Vagina (tissue), 2 donors: Measurements from ENCODE around the gene DHFR.

Experiments used
- POLR2A ChIP-seq, 2 donors: fragments of 450-650 bp; IDR thresholded peaks; one replicate each; pipeline ENCODE4 v1.6.1; 2017; ENCODE audit warnings: antibody characterized with exemption in 2 of 2, mild to moderate bottlenecking in 2 of 2, moderate library complexity in 2 of 2
- POLR2AphosphoS5 ChIP-seq, 2 donors: sonication (generic); formaldehyde crosslinking; IDR thresholded peaks; one replicate each; pipeline ENCODE4 v1.9.0; 2017; ENCODE audit warnings: antibody characterized with exemption in 2 of 2, mild to moderate bottlenecking in 2 of 2, low read depth in 1 of 2; ENCODE audit not compliant: insufficient read depth in 1 of 2
- TF ChIP-seq, protein P1 (sequence below), 3 experiments: fragments of 450-650 bp in 2 of 3; fragments of 200-600 bp in 1 of 3; sonication (generic) in 1 of 3; IDR thresholded peaks; one replicate each; pipeline ENCODE4 v1.5.1; 2017 to 2019; ENCODE audit warnings: antibody characterized with exemption in 3 of 3, mild to moderate bottlenecking in 2 of 3, moderate library complexity in 2 of 3

DNA sequence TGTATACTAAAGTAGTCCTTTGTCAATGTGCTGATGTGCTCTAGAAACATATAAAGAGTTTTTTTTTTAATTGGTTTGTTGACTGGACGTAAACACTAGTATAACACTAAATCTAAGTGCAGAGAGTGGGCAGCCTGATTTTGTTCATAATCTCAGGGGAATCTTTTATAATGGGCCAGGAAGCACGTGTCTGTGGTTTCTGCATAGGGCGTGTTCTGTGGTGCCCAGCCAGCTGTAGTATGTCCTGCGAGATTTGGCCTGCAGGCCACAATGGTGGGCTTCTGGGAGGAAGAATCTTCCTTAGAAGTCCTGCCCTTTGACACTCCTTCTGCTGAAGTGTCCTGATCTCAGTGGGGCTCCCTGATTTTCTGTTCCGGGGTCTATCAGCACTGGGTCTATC, 49.0 kb upstream of the DHFR start:
- TF ChIP-seq POLR2AphosphoS5 (IDR thresholded peaks at IDR 0.05; ENCODE audit: insufficient read depth in 1 of 2, low read depth in 1 of 2) (no peak), POLR2A (IDR thresholded peaks at IDR 0.05) (no peak)
- TF ChIP-seq, protein P1, sequence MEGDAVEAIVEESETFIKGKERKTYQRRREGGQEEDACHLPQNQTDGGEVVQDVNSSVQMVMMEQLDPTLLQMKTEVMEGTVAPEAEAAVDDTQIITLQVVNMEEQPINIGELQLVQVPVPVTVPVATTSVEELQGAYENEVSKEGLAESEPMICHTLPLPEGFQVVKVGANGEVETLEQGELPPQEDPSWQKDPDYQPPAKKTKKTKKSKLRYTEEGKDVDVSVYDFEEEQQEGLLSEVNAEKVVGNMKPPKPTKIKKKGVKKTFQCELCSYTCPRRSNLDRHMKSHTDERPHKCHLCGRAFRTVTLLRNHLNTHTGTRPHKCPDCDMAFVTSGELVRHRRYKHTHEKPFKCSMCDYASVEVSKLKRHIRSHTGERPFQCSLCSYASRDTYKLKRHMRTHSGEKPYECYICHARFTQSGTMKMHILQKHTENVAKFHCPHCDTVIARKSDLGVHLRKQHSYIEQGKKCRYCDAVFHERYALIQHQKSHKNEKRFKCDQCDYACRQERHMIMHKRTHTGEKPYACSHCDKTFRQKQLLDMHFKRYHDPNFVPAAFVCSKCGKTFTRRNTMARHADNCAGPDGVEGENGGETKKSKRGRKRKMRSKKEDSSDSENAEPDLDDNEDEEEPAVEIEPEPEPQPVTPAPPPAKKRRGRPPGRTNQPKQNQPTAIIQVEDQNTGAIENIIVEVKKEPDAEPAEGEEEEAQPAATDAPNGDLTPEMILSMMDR (IDR thresholded peaks at IDR 0.05) = no peak
